ENCODE data around the gene C8A. TPM values are rescaled to one million over a fixed set of nuclear protein-coding genes. Genes with fewer than 3 reads are reported as not detected.
A peak's percentile ranks its signal among the peaks of the same experiment; 100 is the strongest.

Gene C8A
- total RNA-seq, 4 donors from 2014 or later = not detected

GRCh38 chr1:56820755-56821461 is 33.7 kb upstream of the C8A start:
- DNase-seq (ENCODE audit: low spot score in 2 of 2) = peak; percentile 43 to 80
- no peak overlapping the region for H3K4me3 ChIP-seq
- H3K27ac ChIP-seq = no peak overlapping the region
- WGBS, 2 donors = 24 to 33% methylated on average over 7 of the region's 7 CpGs
- H3K36me3 ChIP-seq = no peaks in the 10 kb centered on the region
- TF ChIP-seq, protein P1, sequence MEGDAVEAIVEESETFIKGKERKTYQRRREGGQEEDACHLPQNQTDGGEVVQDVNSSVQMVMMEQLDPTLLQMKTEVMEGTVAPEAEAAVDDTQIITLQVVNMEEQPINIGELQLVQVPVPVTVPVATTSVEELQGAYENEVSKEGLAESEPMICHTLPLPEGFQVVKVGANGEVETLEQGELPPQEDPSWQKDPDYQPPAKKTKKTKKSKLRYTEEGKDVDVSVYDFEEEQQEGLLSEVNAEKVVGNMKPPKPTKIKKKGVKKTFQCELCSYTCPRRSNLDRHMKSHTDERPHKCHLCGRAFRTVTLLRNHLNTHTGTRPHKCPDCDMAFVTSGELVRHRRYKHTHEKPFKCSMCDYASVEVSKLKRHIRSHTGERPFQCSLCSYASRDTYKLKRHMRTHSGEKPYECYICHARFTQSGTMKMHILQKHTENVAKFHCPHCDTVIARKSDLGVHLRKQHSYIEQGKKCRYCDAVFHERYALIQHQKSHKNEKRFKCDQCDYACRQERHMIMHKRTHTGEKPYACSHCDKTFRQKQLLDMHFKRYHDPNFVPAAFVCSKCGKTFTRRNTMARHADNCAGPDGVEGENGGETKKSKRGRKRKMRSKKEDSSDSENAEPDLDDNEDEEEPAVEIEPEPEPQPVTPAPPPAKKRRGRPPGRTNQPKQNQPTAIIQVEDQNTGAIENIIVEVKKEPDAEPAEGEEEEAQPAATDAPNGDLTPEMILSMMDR (IDR thresholded peaks at IDR 0.05) = peak; percentile 68 to 85 (median 77)
- no peak for TF ChIP-seq EP300 (IDR thresholded peaks at IDR 0.05)
- TF ChIP-seq POLR2A (IDR thresholded peaks at IDR 0.05) = no peak
- H3K27me3 ChIP-seq = peaks cover 0 to 4% of the 10 kb centered on the region in 2 donors
- H3K4me1 ChIP-seq = peaks cover 0 to 8% (median 0%) of the 10 kb centered on the region in 4 donors
- H3K9me3 ChIP-seq = no peaks in the 10 kb centered on the region

GRCh38 chr1:56821462-56821797 is 33.2 kb upstream of the C8A start:
- Histone ChIP-seq H3K4me1 (peaks cover 0 to 8% (median 0%) of the 10 kb centered on the region in 4 donors), H3K27ac (no peak overlapping the region), H3K9me3 (no peaks in the 10 kb centered on the region), H3K36me3 (no peaks in the 10 kb centered on the region), H3K4me3 (no peak overlapping the region), H3K27me3 (peaks cover 0 to 4% of the 10 kb centered on the region in 2 donors)
- TF ChIP-seq, protein P1 (IDR thresholded peaks at IDR 0.05) = no peak
- TF ChIP-seq EP300 (IDR thresholded peaks at IDR 0.05) (no peak), POLR2A (IDR thresholded peaks at IDR 0.05) (no peak)
- DNase-seq (ENCODE audit: low spot score in 2 of 2) = no peak
- 12 to 13% methylated on average over 1 of the region's 1 CpG for WGBS, 2 donors

GRCh38 chr1:56824271-56824670 is 30.3 kb upstream of the C8A start:
- Histone ChIP-seq H3K9me3 (no peaks in the 10 kb centered on the region), H3K4me1 (peaks cover 0 to 5% (median 0%) of the 10 kb centered on the region in 4 donors), H3K36me3 (no peaks in the 10 kb centered on the region), H3K27me3 (peaks cover 0 to 16% of the 10 kb centered on the region in 2 donors), H3K27ac (no peak overlapping the region), H3K4me3 (no peak overlapping the region)
- WGBS, 2 donors = 97 to 100% methylated on average over 2 of the region's 2 CpGs
- TF ChIP-seq EP300 (IDR thresholded peaks at IDR 0.05) = no peak
- TF ChIP-seq, protein P1 (IDR thresholded peaks at IDR 0.05) = no peak
- TF ChIP-seq POLR2A (IDR thresholded peaks at IDR 0.05) = no peak
- no peak for DNase-seq (ENCODE audit: low spot score in 2 of 2)

DNA sequence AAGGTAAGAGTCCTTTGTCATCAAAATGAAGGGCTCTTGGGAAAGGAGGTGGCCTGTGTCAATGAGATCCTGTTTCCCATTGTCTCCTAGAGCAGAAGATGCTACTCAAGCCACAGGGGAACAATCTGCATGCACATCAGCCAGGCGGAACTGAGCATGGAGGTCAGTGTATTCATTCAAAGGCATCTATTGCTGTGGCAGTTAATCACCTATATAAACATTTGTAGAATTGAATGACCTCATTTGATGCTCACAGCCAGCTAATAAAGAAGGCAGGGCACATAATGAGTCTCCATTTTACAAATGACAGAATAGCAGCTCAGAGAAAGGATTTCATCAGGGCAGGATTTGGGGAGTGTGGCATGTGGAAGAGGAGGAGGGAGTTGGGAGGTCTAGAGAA is 29.7 kb upstream of the C8A start:
- no peak overlapping the region for H3K27ac ChIP-seq
- peaks cover 0 to 16% of the 10 kb centered on the region in 2 donors for H3K27me3 ChIP-seq
- H3K36me3 ChIP-seq = no peaks in the 10 kb centered on the region
- H3K4me3 ChIP-seq = no peak overlapping the region
- TF ChIP-seq EP300 (IDR thresholded peaks at IDR 0.05) (no peak), POLR2A (IDR thresholded peaks at IDR 0.05) (no peak)
- TF ChIP-seq, protein P1 (IDR thresholded peaks at IDR 0.05) = no peak
- no peak for DNase-seq (ENCODE audit: low spot score in 2 of 2)
- 59 to 70% methylated on average over 1 of the region's 1 CpG for WGBS, 2 donors
- H3K9me3 ChIP-seq = no peaks in the 10 kb centered on the region
- H3K4me1 ChIP-seq = peaks cover 0 to 5% (median 0%) of the 10 kb centered on the region in 4 donors

DNA sequence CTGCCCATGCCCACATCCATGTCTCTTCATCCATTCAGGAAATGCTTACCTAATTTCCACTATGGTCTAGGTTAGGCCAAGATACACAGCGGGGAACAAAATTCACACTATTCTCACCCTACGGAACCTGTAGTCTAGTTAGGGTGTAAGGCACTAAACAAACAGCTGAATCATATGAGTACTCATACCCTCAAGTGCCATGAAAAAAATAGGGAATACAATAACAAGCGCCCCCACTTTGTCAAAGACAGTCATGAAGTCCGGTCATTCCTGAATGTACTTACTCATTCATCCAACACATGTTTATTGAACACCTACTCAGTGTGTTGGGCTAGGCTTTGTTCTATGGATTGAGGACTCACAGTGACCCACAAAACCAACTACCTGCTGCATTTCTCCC is 29.2 kb upstream of the C8A start:
- no peak for DNase-seq (ENCODE audit: low spot score in 2 of 2)
- no peaks in the 10 kb centered on the region for H3K36me3 ChIP-seq
- WGBS, 2 donors = 81 to 84% methylated on average over 4 of the region's 4 CpGs

More for the DNA sequence above, 29.2 kb upstream of the C8A start:
- H3K4me3 ChIP-seq = no peak overlapping the region
- peaks cover 0 to 16% of the 10 kb centered on the region in 2 donors for H3K27me3 ChIP-seq
- no peaks in the 10 kb centered on the region for H3K9me3 ChIP-seq
- TF ChIP-seq, protein P1 (IDR thresholded peaks at IDR 0.05) = no peak
- TF ChIP-seq POLR2A (IDR thresholded peaks at IDR 0.05) = no peak
- no peak for TF ChIP-seq EP300 (IDR thresholded peaks at IDR 0.05)
- H3K4me1 ChIP-seq = peaks cover 0 to 5% (median 0%) of the 10 kb centered on the region in 4 donors
- H3K27ac ChIP-seq = no peak overlapping the region
